Measurements from ENCODE around the gene POLR3G. TPM values are rescaled to one million over a fixed set of nuclear protein-coding genes. Genes with fewer than 3 reads are reported as not detected.

Gene POLR3G
- total and polyA plus RNA-seq, 2 of the 13 experiments (the other 11 are each of a cell fraction or from before 2014, with no cell fraction given): 1.2 to 7.3 TPM

DNA sequence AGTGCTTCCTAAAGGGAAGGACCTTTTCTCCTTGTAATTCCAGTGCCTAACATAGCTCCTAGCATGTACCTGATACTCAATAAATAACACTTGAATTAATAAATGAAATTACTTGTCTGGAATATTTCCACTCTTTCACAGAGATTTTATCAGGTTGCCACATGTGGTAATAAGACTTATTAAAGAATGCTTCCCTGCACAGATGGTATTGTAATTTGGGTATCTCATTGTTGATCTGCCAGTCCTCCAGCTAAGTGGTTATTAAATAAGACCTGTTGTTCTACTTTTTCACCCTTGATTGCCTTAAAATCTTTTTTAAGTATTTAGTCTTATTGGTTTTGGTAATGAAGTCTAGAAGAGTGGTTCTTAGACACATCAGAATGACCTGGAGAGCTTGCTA lies 37.0 kb upstream of the POLR3G start:
- no peaks in the 10 kb centered on the region for H4K20me1 ChIP-seq (ENCODE audit: insufficient read depth, low read length)
- DNase-seq (ENCODE audit: low spot score) (no peak), FAIRE-seq (no peak), ATAC-seq (no peak)
- no peak overlapping the region for H3K4me3 ChIP-seq (replicated peaks in 1 of 3; ENCODE audit: insufficient read depth in 1 of 3, low read depth in 2 of 3, low read length in 3 of 3)
- H3K36me3 ChIP-seq (replicated peaks in 1 of 2; ENCODE audit: control insufficient read depth in 1 of 2, insufficient read depth in 2 of 2, low read length in 2 of 2): no peaks in the 10 kb centered on the region
- H3K4me1 ChIP-seq (ENCODE audit: insufficient read depth, low read length): peaks cover 7% of the 10 kb centered on the region
- no peaks in the 10 kb centered on the region for H3K79me2 ChIP-seq (ENCODE audit: insufficient read depth, low read length)
- H3K27me3 ChIP-seq (ENCODE audit: control insufficient read depth in 1 of 2, insufficient read depth in 2 of 2, low read length in 2 of 2): no peaks in the 10 kb centered on the region
- CTCF ChIA-PET (ENCODE audit: low intra/inter-chr PET ratio, low total read pairs): no interaction called here
- H3K9me3 ChIP-seq (ENCODE audit: low read length): no peaks in the 10 kb centered on the region
- POLR2A ChIA-PET: interaction anchor here (2.5 kb wide), 1 partner anchor 28 kb away, joined by 9 read pairs; the partner anchor contains the start of gene CETN3
- in situ Hi-C loops (cut with HindIII; ENCODE audit: extremely low pct_ligation_motif_present, low pct_unique_long_range_greater_than_20kb): loop anchor here (10.0 kb wide), 2 partner anchors 97 to 167 kb away; no protein-coding TSS in a partner anchor
- H2AFZ ChIP-seq (ENCODE audit: low read length): no peak overlapping the region
- no peak overlapping the region for H3K4me2 ChIP-seq (ENCODE audit: low read depth, low read length)
- no peak overlapping the region for H3K27ac ChIP-seq (ENCODE audit: extremely low read length, insufficient read depth, low read length)
- no TSS peak for BruUV-seq (replicated peaks)
- intact Hi-C loops (cut with micrococcal nuclease; ENCODE audit: unreplicated experiment): loop anchor here (2.0 kb wide), 1 partner anchor 37 kb away; the partner anchor contains the start of genes MBLAC2 and POLR3G
- no peak overlapping the region for H3K9ac ChIP-seq (ENCODE audit: insufficient read depth, low read depth, low read length)
- TF ChIP-seq AHR (CRISPR knock-in tag; IDR thresholded peaks at IDR 0.05): no peak
- TF ChIP-seq AFF4 (CRISPR knock-in tag; IDR thresholded peaks at IDR 0.05): no peak
- TF ChIP-seq KDM1A (CRISPR knock-in tag; IDR thresholded peaks at IDR 0.05): no peak
- no peak for TF ChIP-seq FOXM1 (CRISPR knock-in tag; IDR thresholded peaks at IDR 0.05)
- TF ChIP-seq HNF4A (CRISPR knock-in tag; IDR thresholded peaks at IDR 0.05): no peak
- TF ChIP-seq DMAP1 (CRISPR knock-in tag; IDR thresholded peaks at IDR 0.05): no peak
- no peak for TF ChIP-seq ZNF407 (CRISPR knock-in tag; IDR thresholded peaks at IDR 0.05; ENCODE audit: not compliant biosample characterization)
- no peak for TF ChIP-seq ZNF121 (CRISPR knock-in tag; IDR thresholded peaks at IDR 0.05)
- no peak for TF ChIP-seq RXRA (CRISPR knock-in tag; IDR thresholded peaks at IDR 0.05)
- no peak for TF ChIP-seq ZBTB33 (CRISPR knock-in tag; IDR thresholded peaks at IDR 0.05)
- TF ChIP-seq, protein P1, sequence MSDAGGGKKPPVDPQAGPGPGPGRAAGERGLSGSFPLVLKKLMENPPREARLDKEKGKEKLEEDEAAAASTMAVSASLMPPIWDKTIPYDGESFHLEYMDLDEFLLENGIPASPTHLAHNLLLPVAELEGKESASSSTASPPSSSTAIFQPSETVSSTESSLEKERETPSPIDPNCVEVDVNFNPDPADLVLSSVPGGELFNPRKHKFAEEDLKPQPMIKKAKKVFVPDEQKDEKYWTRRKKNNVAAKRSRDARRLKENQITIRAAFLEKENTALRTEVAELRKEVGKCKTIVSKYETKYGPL (CRISPR knock-in tag; IDR thresholded peaks at IDR 0.05): no peak

Data from HepG2 (cell line).